Spinal cord (tissue), 10 donors: ENCODE measurements around the gene PDK1. TPM values are rescaled to one million over a fixed set of nuclear protein-coding genes. Genes with fewer than 3 reads are reported as not detected.
A peak's percentile ranks its signal among the peaks of the same experiment; 100 is the strongest.
"Not testable (repeated sequence)": the region's sequence is repeated elsewhere in the genome, so short reads cannot be mapped to it uniquely, and the experiment has no call there.

Experiments
- DNase-seq, 6 donors: peaks; one replicate each; pipeline versions ENCODE4 v3.0.0 to v3.0.0-alpha.2; 2013 to 2015; ENCODE audit warnings: low spot score in 6 of 6, low read depth in 4 of 6
- H3K27ac ChIP-seq: one replicate; pipeline ENCODE4 v1.5.1; 2013; ENCODE audit warnings: low read depth, low read length, control low read depth
- H3K27me3 ChIP-seq: one replicate; pipeline ENCODE4 v1.6.1; 2013; ENCODE audit warnings: low read length; ENCODE audit not compliant: control insufficient read depth, insufficient read depth
- H3K36me3 ChIP-seq: one replicate; pipeline ENCODE4 v1.6.1; 2013; ENCODE audit warnings: low read length; ENCODE audit not compliant: control insufficient read depth, insufficient read depth
- H3K4me1 ChIP-seq: one replicate; pipeline ENCODE4 v1.6.1; 2013; ENCODE audit warnings: low read length; ENCODE audit not compliant: control insufficient read depth, insufficient read depth
- H3K4me3 ChIP-seq: one replicate; pipeline ENCODE4 v1.5.1; 2013; ENCODE audit warnings: low read depth, low read length, control low read depth
- H3K9me3 ChIP-seq: one replicate; pipeline ENCODE4 v1.6.1; 2013; ENCODE audit warnings: low read length; ENCODE audit not compliant: control insufficient read depth, insufficient read depth
- WGBS: methylation state at CpG from one replicate; pipeline ENCODE4 v1.1.5; 2013; ENCODE audit warnings: missing lambda C conversion rate; ENCODE audit not compliant: insufficient coverage; 5-methylcytosine and 5-hydroxymethylcytosine counted together
- polyA plus RNA-seq, 2 donors: library from polyadenylated mRNA; unstranded; fragments of 120-200 nt; gene quantifications; one replicate each; pipeline ENCODE4 v1.2.1, GENCODE V29; 2013; ENCODE audit not compliant: insufficient read length in 2 of 2
- total RNA-seq, 2 donors: library from RNA; depleted of rRNA in 1 of 2; stranded (reverse); fragments of 120-200 nt in 1 of 2; fragments of >200 nt in 1 of 2; gene quantifications; one replicate each; pipeline versions ENCODE4 v1.2.3 to v1.2.4, GENCODE V29; 2013 to 2014
- donor health status: healthy.

The PDK1 gene
- total and polyA plus RNA-seq, 4 donors, result 6.4 to 30.0 (median 9.5) TPM

DNA sequence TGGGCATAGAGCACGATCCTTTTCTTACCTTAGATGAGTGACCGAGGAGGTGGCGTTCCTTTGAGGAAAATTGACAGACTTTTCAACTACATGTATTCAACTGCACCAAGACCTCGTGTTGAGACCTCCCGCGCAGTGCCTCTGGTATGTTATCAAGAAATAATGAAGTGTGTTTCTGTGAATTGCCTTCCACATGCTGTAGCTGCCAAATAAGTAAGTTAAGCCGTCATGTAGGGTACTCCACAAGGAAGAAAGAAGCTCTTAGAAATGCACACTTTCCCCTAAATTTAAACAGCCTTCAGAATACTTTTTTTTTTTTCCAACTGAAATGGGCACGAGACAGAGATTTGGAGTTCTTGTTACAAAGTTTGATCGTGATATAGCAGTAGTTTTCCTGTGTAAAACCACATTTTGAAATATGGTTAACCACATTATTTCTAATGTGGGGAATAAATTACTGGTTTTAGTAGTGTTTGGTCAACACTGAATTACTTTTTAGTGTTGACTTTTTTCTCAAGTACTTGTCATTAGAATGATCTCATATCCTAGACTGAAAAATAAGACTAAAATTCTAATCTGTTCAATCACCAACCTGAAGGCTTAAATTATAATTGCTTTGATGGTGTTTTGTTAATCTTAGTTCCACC is 30.5 kb downstream of the PDK1 start:
- no peaks in the 10 kb centered on the region for H3K4me1 ChIP-seq
- H3K4me3 ChIP-seq, result no peak overlapping the region
- H3K9me3 ChIP-seq, result no peaks in the 10 kb centered on the region
- WGBS, result no CpG with 5 or more reads among the region's 9 CpGs
- no peak overlapping the region for H3K27ac ChIP-seq
- DNase-seq, result no peak
- no peaks in the 10 kb centered on the region for H3K36me3 ChIP-seq
- no peaks in the 10 kb centered on the region for H3K27me3 ChIP-seq

DNA sequence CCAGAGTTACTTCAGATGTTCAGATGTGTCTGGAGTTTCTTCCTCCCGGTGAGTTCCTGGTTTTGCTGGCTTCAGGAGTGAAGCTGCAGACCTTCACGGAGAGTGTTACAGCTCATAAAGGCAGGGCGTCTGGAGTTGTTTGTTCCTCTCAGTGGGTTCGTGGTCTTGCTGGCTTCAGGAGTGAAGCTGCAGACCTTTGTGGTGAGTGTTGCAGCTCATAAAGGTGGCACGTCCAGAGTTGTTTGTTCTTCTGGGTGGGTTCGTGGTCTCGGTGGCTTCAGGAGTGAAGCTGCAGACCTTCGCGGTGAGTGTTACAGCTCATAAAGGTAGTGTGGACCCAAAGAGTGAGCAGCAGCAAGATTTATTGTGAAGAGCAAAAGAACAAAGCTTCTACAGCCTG is 31.3 kb downstream of the PDK1 start:
- H3K27ac ChIP-seq, result not testable (repeated sequence)
- WGBS, result 97% methylated on average over 8 of the region's 9 CpGs

GRCh38 chr2:172588931-172589330 is 33.0 kb downstream of the PDK1 start:
- Histone ChIP-seq H3K27ac (no peak overlapping the region), H3K4me3 (no peak overlapping the region), H3K36me3 (no peaks in the 10 kb centered on the region), H3K27me3 (no peaks in the 10 kb centered on the region), H3K4me1 (no peaks in the 10 kb centered on the region), H3K9me3 (no peaks in the 10 kb centered on the region)
- no peak for DNase-seq
- 100% methylated on average over 1 of the region's 4 CpGs for WGBS

More for the DNA sequence above, 31.3 kb downstream of the PDK1 start:
- not testable (repeated sequence) for H3K36me3 ChIP-seq, H3K27me3 ChIP-seq, H3K4me3 ChIP-seq, H3K9me3 ChIP-seq, H3K4me1 ChIP-seq, DNase-seq

GRCh38 chr2:172591386-172591785 is 35.5 kb downstream of the PDK1 start:
- H3K36me3 ChIP-seq, H3K27me3 ChIP-seq, H3K4me3 ChIP-seq, H3K9me3 ChIP-seq, H3K27ac ChIP-seq, H3K4me1 ChIP-seq, DNase-seq: not testable (repeated sequence)
- 74% methylated on average over 2 of the region's 4 CpGs for WGBS

GRCh38 chr2:172592190-172592589 is 36.3 kb downstream of the PDK1 start:
- DNase-seq, H3K4me3 ChIP-seq, H3K27me3 ChIP-seq, H3K27ac ChIP-seq, H3K4me1 ChIP-seq, H3K36me3 ChIP-seq, H3K9me3 ChIP-seq: not testable (repeated sequence)

DNA sequence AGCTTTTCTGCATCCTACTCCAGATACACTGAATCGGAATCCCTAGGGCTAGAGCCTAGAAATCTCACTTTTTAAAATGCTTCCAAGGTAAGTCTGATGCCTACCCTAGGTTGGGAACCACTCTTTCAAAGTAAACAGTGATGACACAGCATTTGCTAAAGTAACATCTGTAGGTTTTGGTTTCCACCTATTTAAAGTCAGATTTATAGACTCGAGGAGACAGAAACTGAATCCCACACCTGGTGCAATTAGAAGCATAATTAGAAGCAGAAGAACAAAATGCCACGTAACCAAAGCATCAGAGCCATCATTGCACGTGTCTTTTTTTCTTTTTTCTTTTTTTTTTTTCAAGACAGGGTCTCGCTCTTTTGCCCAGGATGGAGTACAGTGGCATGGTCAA is 40.9 kb downstream of the PDK1 start:
- H3K36me3 ChIP-seq, result no peaks in the 10 kb centered on the region
- H3K4me1 ChIP-seq, result no peaks in the 10 kb centered on the region
- H3K4me3 ChIP-seq, result no peak overlapping the region
- no peak for DNase-seq
- H3K27ac ChIP-seq, result no peak overlapping the region
- H3K9me3 ChIP-seq, result no peaks in the 10 kb centered on the region
- H3K27me3 ChIP-seq, result no peaks in the 10 kb centered on the region
- WGBS, result 81% methylated on average over 3 of the region's 5 CpGs

DNA sequence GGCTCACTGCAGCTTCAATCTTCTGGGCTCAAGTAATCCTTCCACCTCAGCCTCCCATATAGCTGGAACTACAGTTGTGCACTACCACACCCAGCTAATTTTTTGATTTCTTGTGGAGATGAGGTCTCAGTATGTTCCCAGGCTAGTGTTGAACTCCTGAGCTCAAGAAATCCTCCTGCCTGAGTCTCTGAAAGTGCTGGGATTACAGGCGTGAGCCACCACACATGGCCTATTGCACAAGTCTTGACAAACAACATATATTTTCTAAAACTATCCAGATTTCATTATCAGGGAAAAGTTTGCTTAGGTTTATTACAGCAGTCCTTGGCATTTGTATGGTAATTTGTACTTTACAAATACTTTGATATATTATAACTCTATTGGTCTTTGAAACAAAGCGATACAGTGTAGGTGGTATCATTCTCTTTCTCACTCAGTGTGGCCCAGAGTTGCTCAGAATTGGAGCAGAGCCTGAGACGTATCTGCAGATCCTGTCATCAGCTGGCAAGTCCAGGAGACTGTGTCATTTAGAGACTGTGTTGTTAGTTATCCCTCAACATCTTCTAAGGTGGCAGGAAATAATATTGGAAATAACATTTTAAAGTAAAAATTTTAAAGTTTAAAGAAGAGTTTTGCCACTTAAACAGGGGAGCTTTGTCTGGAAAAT is 41.4 kb downstream of the PDK1 start:
- DNase-seq, result no peak
- H3K4me3 ChIP-seq, result no peak overlapping the region
- no CpG with 5 or more reads among the region's 3 CpGs for WGBS
- no peaks in the 10 kb centered on the region for H3K27me3 ChIP-seq
- no peaks in the 10 kb centered on the region for H3K9me3 ChIP-seq
- no peaks in the 10 kb centered on the region for H3K4me1 ChIP-seq
- H3K27ac ChIP-seq, result no peak overlapping the region
- no peaks in the 10 kb centered on the region for H3K36me3 ChIP-seq

- DNase-seq, result peak in 1 of 6 donors; percentile 7
- Histone ChIP-seq H3K36me3 (no peaks in the 10 kb centered on the region), H3K27me3 (no peaks in the 10 kb centered on the region), H3K4me3 (no peak overlapping the region), H3K9me3 (no peaks in the 10 kb centered on the region), H3K4me1 (no peaks in the 10 kb centered on the region), H3K27ac (no peak overlapping the region)
- no CpG with 5 or more reads among the region's 1 CpG for WGBS
Observed at GRCh38 chr2:172599947-172600346, 44.1 kb downstream of the PDK1 start.

- no peak overlapping the region for H3K27ac ChIP-seq
- no peaks in the 10 kb centered on the region for H3K27me3 ChIP-seq
- H3K36me3 ChIP-seq, result no peaks in the 10 kb centered on the region
- H3K9me3 ChIP-seq, result no peaks in the 10 kb centered on the region
- no peak overlapping the region for H3K4me3 ChIP-seq
- no peaks in the 10 kb centered on the region for H3K4me1 ChIP-seq
- DNase-seq, result no peak
- 46% methylated on average over 2 of the region's 6 CpGs for WGBS
Observed at GRCh38 chr2:172600557-172601008, 44.7 kb downstream of the PDK1 start.

- no peaks in the 10 kb centered on the region for H3K27me3 ChIP-seq
- H3K4me3 ChIP-seq, result no peak overlapping the region
- H3K27ac ChIP-seq, result no peak overlapping the region
- H3K4me1 ChIP-seq, result no peaks in the 10 kb centered on the region
- WGBS, result 88% methylated on average over 1 of the region's 1 CpG
- H3K36me3 ChIP-seq, result no peaks in the 10 kb centered on the region
- peak in 1 of 6 donors; percentile 15 for DNase-seq
- no peaks in the 10 kb centered on the region for H3K9me3 ChIP-seq
Observed at GRCh38 chr2:172606285-172606684, 50.4 kb downstream of the PDK1 start.
